Neural cell (in vitro differentiated cells): ENCODE data around the gene HHIPL1. TPM values are rescaled to one million over a fixed set of nuclear protein-coding genes. Genes with fewer than 3 reads are reported as not detected.

Source experiments
- H2AFZ ChIP-seq: fragments of 200-600, 300-800 bp; sonication (generic), shearing (Covaris generic); 2 replicates; pipeline ENCODE4 v1.6.0; 2014; ENCODE audit warnings: low read depth, mild to moderate bottlenecking, antibody characterized with exemption, low read length, moderate library complexity
- H3F3A ChIP-seq: fragments of 200-600 bp; shearing (Covaris generic); 2 replicates; pipeline ENCODE4 v1.6.1; 2016; ENCODE audit warnings: mild to moderate bottlenecking, moderate library complexity, mixed read lengths, antibody characterized with exemption, low read length; ENCODE audit not compliant: insufficient read depth, poor library complexity, severe bottlenecking
- H3K27ac ChIP-seq: fragments of 200-600, 300-800 bp; sonication (generic), shearing (Covaris generic); 2 replicates; pipeline ENCODE4 v1.5.1; 2014; ENCODE audit warnings: mild to moderate bottlenecking, low read length, moderate library complexity
- H3K27me3 ChIP-seq: fragments of 300-800, 200-600 bp; sonication (generic), shearing (Covaris generic); 2 replicates; pipeline ENCODE4 v1.6.0; 2014; ENCODE audit warnings: mild to moderate bottlenecking, low read depth, low read length, moderate library complexity; ENCODE audit not compliant: insufficient read depth
- H3K36me3 ChIP-seq: fragments of 300-800, 200-600 bp; sonication (generic), shearing (Covaris generic); 2 replicates; pipeline ENCODE4 v1.5.1; 2014; ENCODE audit warnings: mild to moderate bottlenecking, antibody characterized with exemption, low read length, moderate library complexity; ENCODE audit not compliant: insufficient read depth
- H3K4me2 ChIP-seq: fragments of 300-800, 200-600 bp; sonication (generic), shearing (Covaris generic); 2 replicates; pipeline ENCODE4 v1.6.0; 2014; ENCODE audit warnings: mild to moderate bottlenecking, low read length
- H3K4me3 ChIP-seq: fragments of 300-800, 200-600 bp; sonication (generic), shearing (Covaris generic); 2 replicates; pipeline ENCODE4 v1.5.1; 2014; ENCODE audit warnings: mild to moderate bottlenecking, low read length, moderate library complexity
- H3K79me2 ChIP-seq: fragments of 200-600 bp; shearing (Covaris generic); replicated peaks from 2 replicates; pipeline ENCODE4 v1.6.0; 2014; ENCODE audit warnings: mild to moderate bottlenecking, low read length, moderate library complexity; ENCODE audit not compliant: insufficient read depth
- H3K9ac ChIP-seq: fragments of 300-800, 200-600 bp; sonication (generic), shearing (Covaris generic); 2 replicates; pipeline ENCODE4 v1.6.1; 2016; ENCODE audit warnings: mild to moderate bottlenecking, low read length, mixed read lengths
- H3K9me2 ChIP-seq: fragments of 200-600 bp; shearing (Covaris generic); 2 replicates; pipeline ENCODE4 v1.6.1; 2016; ENCODE audit warnings: mild to moderate bottlenecking, low read length, mixed read lengths; ENCODE audit not compliant: insufficient read depth
- H3K9me3 ChIP-seq: fragments of 200-600, 300-800 bp; sonication (generic), shearing (Covaris generic); 2 replicates; pipeline ENCODE4 v1.6.1; 2016; ENCODE audit warnings: mild to moderate bottlenecking, mixed run types, low read length, moderate library complexity, mixed read lengths
- H4K20me1 ChIP-seq: fragments of 200-600 bp; shearing (Covaris generic); 2 replicates; pipeline ENCODE4 v1.6.1; 2016; ENCODE audit warnings: mild to moderate bottlenecking, mixed run types; ENCODE audit not compliant: insufficient read depth
- CTCF ChIP-seq: fragments of 450-650 bp; IDR thresholded peaks from 2 replicates; pipeline ENCODE4 v1.5.1; 2014; ENCODE audit warnings: antibody characterized with exemption, mild to moderate bottlenecking, moderate library complexity; ENCODE audit not compliant: poor library complexity, severe bottlenecking
- EP300 ChIP-seq: fragments of 450-650 bp; conservative IDR thresholded peaks from 2 replicates; pipeline ENCODE4 v1.6.1; 2014; ENCODE audit warnings: antibody characterized with exemption, mild to moderate bottlenecking, moderate library complexity; ENCODE audit not compliant: poor library complexity, severe bottlenecking
- EZH2 ChIP-seq: fragments of 200-600, 300-800 bp; shearing (Covaris generic), sonication (generic); IDR thresholded peaks from 2 replicates; pipeline ENCODE4 v1.6.1; 2014; ENCODE audit warnings: antibody characterized with exemption, low read length, borderline replicate concordance, mild to moderate bottlenecking; ENCODE audit not compliant: insufficient read depth, poor library complexity, severe bottlenecking
- MXI1 ChIP-seq: fragments of 450-650 bp; conservative IDR thresholded peaks from 2 replicates; pipeline ENCODE4 v1.6.1; 2014; ENCODE audit warnings: antibody characterized with exemption, mild to moderate bottlenecking; ENCODE audit not compliant: poor library complexity, severe bottlenecking
- POLR2AphosphoS5 ChIP-seq: IDR thresholded peaks from 2 replicates; pipeline ENCODE4 v1.6.1; 2012
- RAD21 ChIP-seq: fragments of 450-650 bp; conservative IDR thresholded peaks from 2 replicates; pipeline ENCODE4 v1.6.1; 2014; ENCODE audit warnings: antibody characterized with exemption, mild to moderate bottlenecking, moderate library complexity
- REST ChIP-seq: IDR thresholded peaks from 2 replicates; pipeline ENCODE4 v1.6.1; 2012; ENCODE audit warnings: borderline replicate concordance
- SMC3 ChIP-seq: fragments of 450-650 bp; conservative IDR thresholded peaks from 2 replicates; pipeline ENCODE4 v1.6.1; 2014; ENCODE audit warnings: antibody characterized with exemption, mild to moderate bottlenecking, moderate library complexity; ENCODE audit not compliant: poor library complexity
- TAF1 ChIP-seq: IDR thresholded peaks from 2 replicates; pipeline ENCODE4 v1.6.1; 2012; ENCODE audit warnings: low read depth
- polyA minus RNA-seq: library from RNA; depleted of rRNA, polyadenylated mRNA; stranded (reverse); fragments of >200 nt; gene quantifications from 2 replicates; pipeline ENCODE4 v1.2.3, GENCODE V29; 2014
- polyA plus RNA-seq: library from polyadenylated mRNA; depleted of rRNA; stranded (reverse); fragments of >200 nt; gene quantifications from 2 replicates; pipeline ENCODE4 v1.2.3, GENCODE V29; 2014

HHIPL1 gene
- polyA plus RNA-seq (0.04 and 0.47 TPM in 2 replicates), polyA minus RNA-seq (0.93 and 1.2 TPM in 2 replicates)

DNA sequence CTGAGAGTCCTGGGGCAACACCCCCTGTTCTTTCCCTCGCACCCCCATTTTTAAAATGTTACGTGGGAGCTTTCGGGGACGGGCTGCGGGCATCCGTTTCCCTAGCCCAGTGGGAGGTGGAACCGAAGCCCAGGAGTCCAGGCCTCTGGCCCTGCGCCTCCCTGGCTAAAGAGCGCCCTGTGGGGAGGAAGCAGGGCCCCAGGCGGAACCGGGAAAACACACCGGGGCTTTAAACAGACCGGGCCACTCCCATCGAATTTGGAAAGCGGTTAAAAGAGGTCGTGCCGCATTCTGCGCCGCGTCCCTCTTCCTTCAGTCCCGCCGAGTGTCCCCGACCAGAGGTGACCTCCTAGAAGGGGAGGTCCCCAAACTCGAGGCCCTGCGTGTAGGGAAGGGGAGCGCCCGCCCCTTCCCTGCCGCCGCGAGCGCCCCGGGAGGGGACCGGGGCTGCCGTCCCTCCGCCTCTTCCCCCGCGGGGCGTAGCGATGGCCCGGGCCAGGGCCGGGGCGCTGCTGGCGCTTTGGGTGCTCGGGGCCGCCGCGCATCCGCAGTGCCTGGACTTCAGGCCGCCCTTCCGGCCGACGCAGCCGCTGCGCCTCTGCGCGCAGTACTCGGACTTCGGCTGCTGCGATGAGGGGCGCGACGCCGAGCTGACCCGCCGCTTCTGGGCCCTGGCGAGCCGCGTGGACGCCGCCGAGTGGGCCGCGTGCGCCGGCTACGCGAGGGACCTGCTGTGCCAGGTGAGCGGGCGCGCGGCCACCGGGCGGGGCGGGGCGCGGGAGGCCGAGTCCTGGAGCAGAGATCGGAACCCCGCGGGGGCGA is at the start of gene HHIPL1:
HHIPL1 (plus strand) TSS at position 407 of the 822 bp plus-strand sequence; CDS start at position 486, 79 bp downstream.
- TF ChIP-seq SMC3: no peak
- TF ChIP-seq MXI1: no peak
- TF ChIP-seq CTCF: no peak
- no peak for TF ChIP-seq REST
- TF ChIP-seq POLR2AphosphoS5: no peak
- TF ChIP-seq TAF1: no peak
- TF ChIP-seq RAD21: no peak
- no peak for TF ChIP-seq EZH2
- no peak for TF ChIP-seq EP300
- Histone ChIP-seq H3F3A (no peaks in the 10 kb centered on the region), H3K9me2 (no peaks in the 10 kb centered on the region), H3K27ac (no peak within 1 kb of the TSS), H3K4me3 (no peak within 1 kb of the TSS), H2AFZ (no peak within 1 kb of the TSS), H4K20me1 (no peaks in the 10 kb centered on the region), H3K36me3 (no peaks in the 10 kb centered on the region), H3K27me3 (peaks cover 15% of the 10 kb centered on the region), H3K9me3 (no peaks in the 10 kb centered on the region), H3K9ac (no peak within 1 kb of the TSS), H3K4me2 (no peak within 1 kb of the TSS), H3K79me2 (no peaks in the 10 kb centered on the region)

- Histone ChIP-seq H3K9ac (no peak overlapping the region), H3K36me3 (no peaks in the 10 kb centered on the region), H3F3A (no peaks in the 10 kb centered on the region), H3K79me2 (peaks cover 38% of the 10 kb centered on the region), H3K9me3 (no peaks in the 10 kb centered on the region), H2AFZ (no peak overlapping the region), H3K4me3 (no peak overlapping the region), H3K9me2 (no peaks in the 10 kb centered on the region), H3K27me3 (no peaks in the 10 kb centered on the region), H3K4me2 (no peak overlapping the region), H4K20me1 (peaks cover 2% of the 10 kb centered on the region), H3K27ac (no peak overlapping the region)
- no peak for TF ChIP-seq EP300
- TF ChIP-seq CTCF: no peak
These were observed 49.4 kb upstream of the HHIPL1 start for GRCh38 chr14:99595524-99595923.
